Right lobe of liver (tissue), 4 donors: ENCODE results near the gene CHMP6.

Experiments
- CTCF ChIP-seq, 4 donors: fragments of 200-600 bp in 3 of 4; fragments of 450-650 bp in 1 of 4; IDR thresholded peaks; one replicate each; pipeline versions ENCODE4 v1.5.1 to v1.8.0; 2016 to 2022; ENCODE audit warnings: antibody characterized with exemption in 4 of 4, mild to moderate bottlenecking in 2 of 4
- POLR2A ChIP-seq: fragments of 450-650 bp; IDR thresholded peaks from one replicate; pipeline ENCODE4 v1.6.1; 2017; ENCODE audit warnings: antibody characterized with exemption, mild to moderate bottlenecking
- donor health status: DM: no; HTN: no; CAD: no.
- donor health status: DM: no; HTN: no; CAD: no.
- donor health status: DM: no; HTN: yes; CAD: no.

GRCh38 chr17:81036197-81036941 is 44.7 kb downstream of the CHMP6 start:
- no peak for TF ChIP-seq POLR2A
- TF ChIP-seq CTCF (IDR thresholded peaks at IDR 0.05) = no peak
